GM10248 (cell line): Measurements from ENCODE around the gene ZNF106.

Experiments used
- CTCF ChIA-PET: fragments of 300-600 bp; sonication (Branson Sonifier 250); formaldehyde crosslinking; extraction: SDS; loops from one replicate; lab custom pipeline; 2021; ENCODE audit warnings: antibody characterized with exemption; lab: Yijun Ruan, JAX
- POLR2A ChIA-PET: fragments of 350-650 bp; sonication (Branson Sonifier 250); formaldehyde crosslinking; extraction: SDS; loops from one replicate; lab custom pipeline; 2020; ENCODE audit warnings: antibody characterized with exemption; lab: Yijun Ruan, JAX
- DNase-seq: peaks from one replicate; pipeline ENCODE4 v3.0.0; 2012; ENCODE audit errors: extremely low spot score
- CTCF ChIP-seq: IDR thresholded peaks from 2 replicates; pipeline ENCODE4 v1.5.1; 2012; ENCODE audit warnings: mild to moderate bottlenecking, low read depth; ENCODE audit errors: extremely low read depth, missing control alignments, control extremely low read depth

Gene ZNF106

DNA sequence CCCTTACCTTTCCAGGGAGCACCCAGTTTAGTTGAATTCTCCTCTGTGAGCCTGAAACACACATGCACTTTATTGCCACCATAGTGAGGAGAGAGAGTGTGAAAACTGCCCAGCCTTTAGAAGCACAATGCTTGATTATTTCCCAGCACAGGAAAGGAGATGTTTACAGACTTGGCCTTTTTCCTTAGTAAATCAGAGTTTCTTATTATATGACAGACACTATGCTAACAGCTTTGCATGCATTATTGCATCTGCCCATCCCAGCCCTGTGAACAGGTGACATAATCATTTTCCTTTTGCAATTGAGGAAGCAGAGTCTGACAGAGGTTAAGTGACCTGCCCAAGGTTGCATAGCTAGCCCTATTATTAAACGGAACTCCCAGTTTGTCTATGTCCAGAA, 95.1 kb downstream of the ZNF106 start:
- CTCF ChIA-PET = no interaction called here
- POLR2A ChIA-PET = no interaction called here
- no peak for TF ChIP-seq CTCF
- no peak for DNase-seq

DNA sequence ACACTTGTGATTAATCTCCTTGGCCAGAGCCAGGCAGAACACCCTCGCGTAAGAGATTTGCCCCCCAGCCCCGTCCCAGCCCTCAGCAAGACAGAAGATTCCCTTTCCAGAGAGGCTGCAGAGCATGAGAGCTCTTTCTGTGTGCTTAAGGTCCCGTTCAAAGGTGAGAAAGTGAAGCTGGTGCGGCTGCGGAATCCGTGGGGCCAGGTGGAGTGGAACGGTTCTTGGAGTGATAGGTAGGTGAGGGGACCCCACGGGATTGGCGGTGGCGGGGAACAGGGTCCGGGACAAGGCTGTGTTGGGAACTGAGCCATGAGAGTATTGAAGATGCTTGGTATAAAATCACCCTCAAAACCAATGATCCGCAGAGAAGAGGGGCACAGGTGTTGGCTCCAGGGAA, 96.8 kb downstream of the ZNF106 start:
- POLR2A ChIA-PET = no interaction called here
- TF ChIP-seq CTCF = no peak
- CTCF ChIA-PET = interaction anchor here (1.4 kb wide), 1 partner anchor 9 kb away, joined by 3 read pairs; no protein-coding TSS in a partner anchor
- no peak for DNase-seq

- ChIA-PET CTCF (no interaction called here), POLR2A (interaction anchor here (0.5 kb wide), 1 partner anchor 17 kb away, joined by 3 read pairs; no protein-coding TSS in a partner anchor)
- DNase-seq = no peak
- TF ChIP-seq CTCF = no peak
These were observed 98.5 kb downstream of the ZNF106 start for GRCh38 chr15:42392309-42393024.

GRCh38 chr15:42387603-42388002, 103.3 kb downstream of the ZNF106 start:
- ChIA-PET POLR2A (no interaction called here), CTCF (interaction anchor here (0.9 to 1.6 kb wide), 5 partner anchors 10 to 283 kb away, joined by 3 to 6 read pairs (median 3); no protein-coding TSS in a partner anchor)
- DNase-seq = no peak
- no peak for TF ChIP-seq CTCF

GRCh38 chr15:42385980-42386700, 104.8 kb downstream of the ZNF106 start:
- ChIA-PET POLR2A (no interaction called here), CTCF (interaction anchor here (0.8 to 2.9 kb wide), 10 partner anchors 9 to 35 kb away, joined by 3 to 13 read pairs (median 4); no protein-coding TSS in a partner anchor)
- no peak for DNase-seq
- TF ChIP-seq CTCF = no peak

- peak; percentile 64 for TF ChIP-seq CTCF
- ChIA-PET POLR2A (no interaction called here), CTCF (interaction anchor here (0.5 to 2.9 kb wide), 19 partner anchors 8 to 295 kb away, joined by 3 to 13 read pairs (median 3); no protein-coding TSS in a partner anchor)
- DNase-seq = peak; percentile 54
These were observed 105.5 kb downstream of the ZNF106 start for GRCh38 chr15:42385206-42385979.
